Measurements from ENCODE around the gene GRIA4. TPM values are rescaled to one million over a fixed set of nuclear protein-coding genes. Genes with fewer than 3 reads are reported as not detected.

Gene GRIA4
- total and polyA plus RNA-seq, 7 donors: 0.23 to 6.6 (median 1.9) TPM

- Histone ChIP-seq H3K4me3 (peak within 1 kb of the TSS; percentile 72 to 93 (median 87)), H3K27ac (peak within 1 kb of the TSS; percentile 80 to 89 (median 86)), H3K9me3 (no peaks in the 10 kb centered on the region), H3K4me1 (peaks cover 0 to 38% (median 29%) of the 10 kb centered on the region in 4 donors), H3K36me3 (no peaks in the 10 kb centered on the region), H3K27me3 (no peaks in the 10 kb centered on the region)
- 1% methylated on average over 48 of the region's 48 CpGs for WGBS, 2 donors
- intact Hi-C loops (cut with DNase I): loop anchor here (1.0 kb wide), 1 partner anchor 55 kb away; the partner anchor contains the start of genes AASDHPPT and KBTBD3
- DNase-seq: peak; percentile 100
- TF ChIP-seq POLR2A (IDR thresholded peaks at IDR 0.05) (no peak), POLR2AphosphoS5 (IDR thresholded peaks at IDR 0.05) (peak; percentile 68 to 86 (median 71)), EP300 (IDR thresholded peaks at IDR 0.05) (no peak), CTCF (IDR thresholded peaks at IDR 0.05) (no peak)
Measured at GRCh38 chr11:106021967-106022794, 412.3 kb downstream of the GRIA4 start, which contains the start of gene MSANTD4. TSS of gene MSANTD4 (minus strand) at chr11:106022240. CDS start at chr11:106010917, 11,323 bp downstream.

GRCh38 chr11:106022795-106023275 lies 413.0 kb downstream of the GRIA4 start:
- TF ChIP-seq EP300 (IDR thresholded peaks at IDR 0.05) (no peak), CTCF (IDR thresholded peaks at IDR 0.05) (no peak), POLR2AphosphoS5 (IDR thresholded peaks at IDR 0.05) (no peak), POLR2A (IDR thresholded peaks at IDR 0.05) (no peak)
- intact Hi-C loops (cut with DNase I): loop anchor here (1.0 kb wide), 1 partner anchor 54 kb away; the partner anchor contains the start of genes AASDHPPT and KBTBD3
- Histone ChIP-seq H3K9me3 (no peaks in the 10 kb centered on the region), H3K4me3 (peak overlapping the region; percentile 34 to 93 (median 87)), H3K27ac (peak overlapping the region; percentile 66 to 89 (median 84)), H3K27me3 (no peaks in the 10 kb centered on the region), H3K36me3 (no peaks in the 10 kb centered on the region), H3K4me1 (peaks cover 0 to 36% (median 29%) of the 10 kb centered on the region in 4 donors)
- WGBS, 2 donors: 94 to 95% methylated on average over 7 of the region's 7 CpGs
- no peak for DNase-seq

GRCh38 chr11:106030609-106031008 lies 420.7 kb downstream of the GRIA4 start:
- Histone ChIP-seq H3K4me1 (no peaks in the 10 kb centered on the region), H3K9me3 (no peaks in the 10 kb centered on the region), H3K4me3 (no peak overlapping the region), H3K27ac (no peak overlapping the region), H3K27me3 (no peaks in the 10 kb centered on the region), H3K36me3 (no peaks in the 10 kb centered on the region)
- TF ChIP-seq POLR2A (IDR thresholded peaks at IDR 0.05) (no peak), EP300 (IDR thresholded peaks at IDR 0.05) (no peak), CTCF (IDR thresholded peaks at IDR 0.05) (no peak)
- intact Hi-C loops (cut with DNase I): no loop called here
- WGBS, 2 donors: 67 to 76% methylated on average over 4 of the region's 4 CpGs
- no peak for DNase-seq

GRCh38 chr11:106031202-106031810 lies 421.4 kb downstream of the GRIA4 start:
- no peak for DNase-seq
- 52 to 71% methylated on average over 2 of the region's 2 CpGs for WGBS, 2 donors

More at GRCh38 chr11:106031202-106031810, 421.4 kb downstream of the GRIA4 start:
- intact Hi-C loops (cut with DNase I): no loop called here
- Histone ChIP-seq H3K27ac (no peak overlapping the region), H3K27me3 (no peaks in the 10 kb centered on the region), H3K4me1 (no peaks in the 10 kb centered on the region), H3K36me3 (no peaks in the 10 kb centered on the region), H3K9me3 (no peaks in the 10 kb centered on the region), H3K4me3 (no peak overlapping the region)
- TF ChIP-seq CTCF (IDR thresholded peaks at IDR 0.05) (no peak), EP300 (IDR thresholded peaks at IDR 0.05) (no peak), POLR2A (IDR thresholded peaks at IDR 0.05) (no peak)

Small RNA genes within 50 kb of the gene (small RNA-seq; reads per million reads assigned to genes)
- gene RNU4-55P (0 reads per million in 3 donors), gene RNU6-277P (0 reads per million in 3 donors)

All from sigmoid colon (tissue), 7 donors.